ENCODE data around the gene BCAS1. TPM values are rescaled to one million over a fixed set of nuclear protein-coding genes. Genes with fewer than 3 reads are reported as not detected.

The BCAS1 gene
- total RNA-seq, 1 donor from 2014 or later: not detected

DNA sequence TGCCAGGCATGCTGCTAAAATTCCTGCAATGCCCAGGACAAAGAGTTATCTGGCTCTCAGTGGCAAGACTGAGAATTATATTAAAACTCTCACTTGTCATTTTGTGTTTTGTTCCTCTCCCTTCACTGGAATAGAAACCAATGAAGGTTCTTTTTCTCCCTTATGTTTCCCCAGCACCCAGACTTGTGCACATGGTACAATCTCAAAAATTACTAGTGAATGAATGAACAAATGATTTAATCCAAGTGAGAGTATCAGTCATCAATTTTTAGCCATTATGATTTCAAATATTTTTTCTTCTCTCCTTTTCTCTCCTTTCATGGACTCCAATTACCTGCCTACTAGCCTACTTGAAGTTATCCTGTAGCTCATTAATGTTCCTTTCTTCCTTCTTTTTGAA, 70.1 kb downstream of the BCAS1 start:
- Mint-ChIP-seq H3K27me3 (ENCODE audit: unreplicated experiment) (peaks cover 11% of the 10 kb centered on the region), H3K36me3 (ENCODE audit: unreplicated experiment) (no peaks in the 10 kb centered on the region), H3K4me3 (ENCODE audit: unreplicated experiment) (no peak overlapping the region), H3K27ac (ENCODE audit: unreplicated experiment) (no peak overlapping the region), H3K4me1 (ENCODE audit: unreplicated experiment) (no peaks in the 10 kb centered on the region), H3K9me3 (ENCODE audit: unreplicated experiment) (peaks cover 14% of the 10 kb centered on the region)
- no peak for DNase-seq (ENCODE audit: extremely low spot score, unreplicated experiment)
- TF ChIP-seq, protein P1, sequence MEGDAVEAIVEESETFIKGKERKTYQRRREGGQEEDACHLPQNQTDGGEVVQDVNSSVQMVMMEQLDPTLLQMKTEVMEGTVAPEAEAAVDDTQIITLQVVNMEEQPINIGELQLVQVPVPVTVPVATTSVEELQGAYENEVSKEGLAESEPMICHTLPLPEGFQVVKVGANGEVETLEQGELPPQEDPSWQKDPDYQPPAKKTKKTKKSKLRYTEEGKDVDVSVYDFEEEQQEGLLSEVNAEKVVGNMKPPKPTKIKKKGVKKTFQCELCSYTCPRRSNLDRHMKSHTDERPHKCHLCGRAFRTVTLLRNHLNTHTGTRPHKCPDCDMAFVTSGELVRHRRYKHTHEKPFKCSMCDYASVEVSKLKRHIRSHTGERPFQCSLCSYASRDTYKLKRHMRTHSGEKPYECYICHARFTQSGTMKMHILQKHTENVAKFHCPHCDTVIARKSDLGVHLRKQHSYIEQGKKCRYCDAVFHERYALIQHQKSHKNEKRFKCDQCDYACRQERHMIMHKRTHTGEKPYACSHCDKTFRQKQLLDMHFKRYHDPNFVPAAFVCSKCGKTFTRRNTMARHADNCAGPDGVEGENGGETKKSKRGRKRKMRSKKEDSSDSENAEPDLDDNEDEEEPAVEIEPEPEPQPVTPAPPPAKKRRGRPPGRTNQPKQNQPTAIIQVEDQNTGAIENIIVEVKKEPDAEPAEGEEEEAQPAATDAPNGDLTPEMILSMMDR (IDR thresholded peaks at IDR 0.05): no peak

DNA sequence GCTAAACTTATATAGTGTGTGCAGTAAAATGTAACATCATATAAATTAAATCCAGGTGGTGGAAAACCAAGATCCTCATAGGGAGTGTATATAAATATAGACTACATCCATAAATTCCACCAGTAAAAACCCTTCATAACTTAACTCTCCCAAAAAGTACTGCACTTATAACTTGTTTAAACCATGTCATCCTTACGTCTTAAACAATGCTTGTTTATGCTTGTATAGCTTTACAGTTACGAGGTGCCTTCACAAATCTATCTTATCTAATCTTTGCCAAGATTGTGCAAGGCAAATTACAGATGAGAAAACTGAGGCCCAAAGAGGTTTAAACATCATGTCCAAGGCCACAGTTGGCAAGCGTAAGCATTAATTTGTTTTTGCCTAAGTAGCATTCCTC, 71.3 kb downstream of the BCAS1 start:
- Mint-ChIP-seq H3K27ac (ENCODE audit: unreplicated experiment) (no peak overlapping the region), H3K4me3 (ENCODE audit: unreplicated experiment) (no peak overlapping the region), H3K9me3 (ENCODE audit: unreplicated experiment) (peaks cover 14% of the 10 kb centered on the region), H3K27me3 (ENCODE audit: unreplicated experiment) (peaks cover 11% of the 10 kb centered on the region), H3K4me1 (ENCODE audit: unreplicated experiment) (no peaks in the 10 kb centered on the region), H3K36me3 (ENCODE audit: unreplicated experiment) (no peaks in the 10 kb centered on the region)
- no peak for DNase-seq (ENCODE audit: extremely low spot score, unreplicated experiment)
- TF ChIP-seq, protein P1 (IDR thresholded peaks at IDR 0.05): no peak

DNA sequence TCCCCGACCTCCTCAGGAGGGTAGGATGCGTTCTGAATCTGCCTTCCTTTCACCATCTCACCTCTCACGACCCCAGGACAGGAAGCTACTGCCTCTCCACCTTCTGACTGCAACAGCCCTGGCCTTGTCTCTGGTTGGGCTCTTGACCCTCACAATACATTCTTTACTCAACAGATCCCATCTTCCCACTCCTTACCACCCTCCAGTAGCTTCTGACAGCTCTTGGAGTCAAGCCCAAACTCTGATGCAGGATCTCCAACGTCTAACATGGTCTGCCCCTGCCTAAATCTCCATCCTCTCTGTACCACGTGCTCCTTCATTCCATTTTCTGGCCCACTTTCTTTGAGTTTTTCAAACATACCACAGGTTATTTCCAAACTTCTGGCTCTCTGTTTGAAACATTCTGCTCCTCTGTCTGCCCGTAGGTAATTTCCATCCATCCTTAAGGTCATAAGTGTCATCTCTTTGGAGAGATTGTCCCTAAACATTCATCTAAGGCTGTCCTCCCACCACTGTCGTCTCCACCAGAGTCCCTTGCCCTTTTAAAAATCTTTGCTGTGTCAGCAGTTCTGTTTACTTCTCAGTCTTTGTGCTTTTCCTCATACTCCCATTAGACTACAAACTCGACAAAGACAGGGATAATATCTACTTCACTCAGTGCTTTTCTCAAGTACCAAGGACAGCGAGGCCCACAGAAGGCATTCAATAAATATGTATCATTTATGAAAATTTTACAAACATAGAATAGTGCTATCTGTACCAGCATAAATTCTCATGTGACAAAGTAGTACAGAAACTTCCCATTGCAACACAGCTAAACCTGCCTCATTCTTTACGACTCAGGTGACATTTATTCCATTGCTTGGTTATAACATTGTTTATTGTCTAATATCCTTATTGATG, 73.6 kb downstream of the BCAS1 start:
- H3K4me1 Mint-ChIP-seq (ENCODE audit: unreplicated experiment): no peaks in the 10 kb centered on the region
- peaks cover 13% of the 10 kb centered on the region for H3K27me3 Mint-ChIP-seq (ENCODE audit: unreplicated experiment)
- H3K9me3 Mint-ChIP-seq (ENCODE audit: unreplicated experiment): peaks cover 8% of the 10 kb centered on the region
- TF ChIP-seq, protein P1 (IDR thresholded peaks at IDR 0.05): no peak
- no peak for DNase-seq (ENCODE audit: extremely low spot score, unreplicated experiment)
- no peaks in the 10 kb centered on the region for H3K36me3 Mint-ChIP-seq (ENCODE audit: unreplicated experiment)
- no peak overlapping the region for H3K27ac Mint-ChIP-seq (ENCODE audit: unreplicated experiment)
- H3K4me3 Mint-ChIP-seq (ENCODE audit: unreplicated experiment): no peak overlapping the region

DNA sequence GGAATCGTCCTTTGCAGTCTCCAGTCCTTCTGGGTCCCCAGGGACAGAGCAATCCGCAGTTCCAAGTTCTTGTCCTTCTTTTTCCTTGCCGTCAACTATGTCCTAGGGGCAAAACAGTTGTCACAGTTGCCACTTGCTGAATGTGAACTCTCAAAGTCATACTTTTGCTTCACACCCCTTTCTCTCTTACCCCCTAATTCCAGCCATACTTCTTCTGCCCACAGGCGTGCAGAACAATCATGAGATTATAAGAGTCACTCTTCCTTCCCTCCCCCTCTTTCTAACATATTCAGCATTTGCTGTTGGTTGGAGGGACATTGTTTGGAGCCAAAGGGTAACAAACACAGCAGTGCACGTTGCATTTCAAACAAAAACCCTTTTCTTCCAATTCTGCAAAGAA, 74.4 kb downstream of the BCAS1 start:
- Mint-ChIP-seq H3K4me1 (ENCODE audit: unreplicated experiment) (no peaks in the 10 kb centered on the region), H3K9me3 (ENCODE audit: unreplicated experiment) (peaks cover 8% of the 10 kb centered on the region), H3K27ac (ENCODE audit: unreplicated experiment) (no peak overlapping the region), H3K36me3 (ENCODE audit: unreplicated experiment) (no peaks in the 10 kb centered on the region), H3K27me3 (ENCODE audit: unreplicated experiment) (peaks cover 19% of the 10 kb centered on the region), H3K4me3 (ENCODE audit: unreplicated experiment) (no peak overlapping the region)
- DNase-seq (ENCODE audit: extremely low spot score, unreplicated experiment): no peak
- TF ChIP-seq, protein P1 (IDR thresholded peaks at IDR 0.05): no peak

DNA sequence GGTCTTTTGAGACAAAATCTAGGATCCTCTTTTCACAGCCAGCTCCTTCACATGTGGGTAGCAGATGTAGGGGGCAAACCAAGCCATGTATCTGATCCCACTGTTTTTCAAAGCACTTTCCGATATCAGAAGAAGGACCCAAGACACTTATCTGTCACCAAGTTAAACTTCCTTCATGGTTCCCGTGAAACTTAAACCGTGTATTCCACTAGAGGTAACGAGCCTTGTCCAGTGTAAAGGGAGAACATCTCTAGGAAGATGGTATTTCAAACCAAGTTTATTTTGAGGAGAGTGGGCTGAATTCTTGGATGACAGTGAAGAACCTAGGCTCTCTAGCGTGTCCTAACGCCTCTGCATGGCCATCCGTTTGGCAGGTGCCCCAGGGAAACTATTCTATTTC, 76.3 kb downstream of the BCAS1 start:
- TF ChIP-seq, protein P1 (IDR thresholded peaks at IDR 0.05): no peak
- no peak for DNase-seq (ENCODE audit: extremely low spot score, unreplicated experiment)
- Mint-ChIP-seq H3K4me1 (ENCODE audit: unreplicated experiment) (no peaks in the 10 kb centered on the region), H3K36me3 (ENCODE audit: unreplicated experiment) (no peaks in the 10 kb centered on the region), H3K4me3 (ENCODE audit: unreplicated experiment) (no peak overlapping the region), H3K27me3 (ENCODE audit: unreplicated experiment) (peaks cover 23% of the 10 kb centered on the region), H3K9me3 (ENCODE audit: unreplicated experiment) (no peaks in the 10 kb centered on the region), H3K27ac (ENCODE audit: unreplicated experiment) (no peak overlapping the region)

Data from osteocyte (in vitro differentiated cells).